Stimulated activated CD8-positive, alpha-beta memory T cell treated with anti-CD3 and anti-CD28 coated beads, Interleukin-12 subunit alpha, Interleukin-12 subunit beta, amount 100 ng/mL, for 24 hours (primary cell): ENCODE measurements around the gene NCAN.

Experiments
- DNase-seq: peaks from one replicate; pipeline ENCODE4 v3.0.0-alpha.2; 2020; ENCODE audit errors: extremely low read depth

The NCAN gene

GRCh38 chr19:19260417-19261214 is 48.9 kb downstream of the NCAN start:
- DNase-seq, result no peak

- no peak for DNase-seq
Measured at GRCh38 chr19:19261350-19262189, 49.8 kb downstream of the NCAN start.

- DNase-seq, result no peak
Measured at GRCh38 chr19:19262190-19263057, 50.7 kb downstream of the NCAN start.

GRCh38 chr19:19263886-19264487 is 52.2 kb downstream of the NCAN start:
- no peak for DNase-seq

- no peak for DNase-seq
Measured at GRCh38 chr19:19267305-19267704, 55.5 kb downstream of the NCAN start.

GRCh38 chr19:19268453-19269385 is 57.0 kb downstream of the NCAN start:
- no peak for DNase-seq

- no peak for DNase-seq
Measured at GRCh38 chr19:19269952-19270694, 58.4 kb downstream of the NCAN start.

- no peak for DNase-seq
Measured at GRCh38 chr19:19270749-19271571, 59.2 kb downstream of the NCAN start.

GRCh38 chr19:19271828-19272599 is 60.3 kb downstream of the NCAN start:
- DNase-seq, result no peak

- DNase-seq, result no peak
Measured at GRCh38 chr19:19274146-19274545, 62.4 kb downstream of the NCAN start.

GRCh38 chr19:19274716-19275565 is 63.2 kb downstream of the NCAN start:
- DNase-seq, result no peak

- no peak for DNase-seq
Measured at GRCh38 chr19:19276386-19276785, 64.6 kb downstream of the NCAN start.

GRCh38 chr19:19276851-19277250 is 65.1 kb downstream of the NCAN start:
- DNase-seq, result no peak

GRCh38 chr19:19278315-19278714 is 66.6 kb downstream of the NCAN start:
- DNase-seq, result no peak

- no peak for DNase-seq
Measured at GRCh38 chr19:19279062-19279612, 67.4 kb downstream of the NCAN start.

GRCh38 chr19:19279853-19280252 is 68.1 kb downstream of the NCAN start:
- DNase-seq, result no peak

- DNase-seq, result no peak
Measured at GRCh38 chr19:19280561-19280960, 68.8 kb downstream of the NCAN start.
